ENCODE measurements around the gene DPP7.

DPP7 gene

DNA sequence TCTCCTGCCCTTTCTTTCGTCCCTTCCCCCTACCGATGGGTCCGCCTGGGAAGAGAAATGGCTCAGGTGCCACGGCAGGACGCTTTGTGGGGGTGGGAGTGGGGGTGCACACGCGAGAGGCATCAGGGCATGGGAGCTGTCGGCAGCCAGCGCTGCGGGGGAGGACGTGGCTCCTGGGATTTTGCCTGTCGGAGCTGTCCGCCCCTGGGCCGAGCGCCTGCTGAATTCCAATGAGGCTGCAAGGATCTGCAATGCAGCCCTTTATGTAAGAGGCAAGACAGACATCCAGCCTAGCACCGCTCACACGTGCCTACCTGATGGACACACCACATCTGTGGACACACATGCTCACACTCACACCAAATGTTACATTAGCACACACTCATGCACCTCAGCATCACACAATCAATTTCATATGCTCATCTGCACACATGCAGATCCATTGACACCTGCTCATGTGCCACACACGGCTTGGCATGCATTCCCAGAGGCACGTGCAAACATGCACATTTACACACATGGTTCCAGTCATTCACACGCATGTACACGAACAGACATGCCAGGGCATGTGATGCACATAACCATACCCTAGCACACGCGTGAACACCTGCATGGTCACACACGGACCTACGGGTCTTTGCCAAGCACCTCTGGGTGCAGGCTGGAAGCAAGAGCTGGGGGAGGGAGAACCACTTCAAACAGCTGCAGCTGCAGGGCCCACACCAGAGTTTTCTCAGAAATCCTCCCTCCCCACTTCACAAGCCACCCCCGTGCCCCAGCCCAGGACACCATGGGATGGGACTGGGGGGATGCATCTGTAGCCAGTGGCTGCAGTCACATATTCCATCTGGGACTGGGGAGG, 25.8 kb upstream of the DPP7 start:
- H3K79me2 ChIP-seq (ENCODE audit: insufficient read depth, low read length) = no peaks in the 10 kb centered on the region
- H3K9me2 ChIP-seq (replicated peaks; ENCODE audit: insufficient read depth, low read length) = no peaks in the 10 kb centered on the region
- no peak for TF ChIP-seq EZH2phosphoT487 (conservative IDR thresholded peaks at IDR 0.05; ENCODE audit: low read length)
- TF ChIP-seq, protein P1, sequence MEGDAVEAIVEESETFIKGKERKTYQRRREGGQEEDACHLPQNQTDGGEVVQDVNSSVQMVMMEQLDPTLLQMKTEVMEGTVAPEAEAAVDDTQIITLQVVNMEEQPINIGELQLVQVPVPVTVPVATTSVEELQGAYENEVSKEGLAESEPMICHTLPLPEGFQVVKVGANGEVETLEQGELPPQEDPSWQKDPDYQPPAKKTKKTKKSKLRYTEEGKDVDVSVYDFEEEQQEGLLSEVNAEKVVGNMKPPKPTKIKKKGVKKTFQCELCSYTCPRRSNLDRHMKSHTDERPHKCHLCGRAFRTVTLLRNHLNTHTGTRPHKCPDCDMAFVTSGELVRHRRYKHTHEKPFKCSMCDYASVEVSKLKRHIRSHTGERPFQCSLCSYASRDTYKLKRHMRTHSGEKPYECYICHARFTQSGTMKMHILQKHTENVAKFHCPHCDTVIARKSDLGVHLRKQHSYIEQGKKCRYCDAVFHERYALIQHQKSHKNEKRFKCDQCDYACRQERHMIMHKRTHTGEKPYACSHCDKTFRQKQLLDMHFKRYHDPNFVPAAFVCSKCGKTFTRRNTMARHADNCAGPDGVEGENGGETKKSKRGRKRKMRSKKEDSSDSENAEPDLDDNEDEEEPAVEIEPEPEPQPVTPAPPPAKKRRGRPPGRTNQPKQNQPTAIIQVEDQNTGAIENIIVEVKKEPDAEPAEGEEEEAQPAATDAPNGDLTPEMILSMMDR (IDR thresholded peaks at IDR 0.05; ENCODE audit: insufficient read depth, low read length, poor library complexity, severe bottlenecking) = no peak
- H3K36me3 ChIP-seq (ENCODE audit: low read length) = no peaks in the 10 kb centered on the region
- H3K9ac ChIP-seq (ENCODE audit: low read length) = no peak overlapping the region
- H3K27me3 ChIP-seq (ENCODE audit: low read length) = no peaks in the 10 kb centered on the region
- H3K27ac ChIP-seq (ENCODE audit: low read depth, low read length) = no peak overlapping the region
- H3F3A ChIP-seq (ENCODE audit: insufficient read depth) = no peaks in the 10 kb centered on the region
- no peak overlapping the region for H2AFZ ChIP-seq (ENCODE audit: low read depth, low read length, severe bottlenecking)
- H3K4me2 ChIP-seq (ENCODE audit: low read depth, low read length, poor library complexity, severe bottlenecking) = no peak overlapping the region
- H3K4me3 ChIP-seq (ENCODE audit: insufficient read depth, low read length, poor library complexity, severe bottlenecking) = no peak overlapping the region
- no peaks in the 10 kb centered on the region for H3K9me3 ChIP-seq (ENCODE audit: insufficient read depth, low read length)
- no peaks in the 10 kb centered on the region for H4K20me1 ChIP-seq (ENCODE audit: low read depth, low read length)

DNA sequence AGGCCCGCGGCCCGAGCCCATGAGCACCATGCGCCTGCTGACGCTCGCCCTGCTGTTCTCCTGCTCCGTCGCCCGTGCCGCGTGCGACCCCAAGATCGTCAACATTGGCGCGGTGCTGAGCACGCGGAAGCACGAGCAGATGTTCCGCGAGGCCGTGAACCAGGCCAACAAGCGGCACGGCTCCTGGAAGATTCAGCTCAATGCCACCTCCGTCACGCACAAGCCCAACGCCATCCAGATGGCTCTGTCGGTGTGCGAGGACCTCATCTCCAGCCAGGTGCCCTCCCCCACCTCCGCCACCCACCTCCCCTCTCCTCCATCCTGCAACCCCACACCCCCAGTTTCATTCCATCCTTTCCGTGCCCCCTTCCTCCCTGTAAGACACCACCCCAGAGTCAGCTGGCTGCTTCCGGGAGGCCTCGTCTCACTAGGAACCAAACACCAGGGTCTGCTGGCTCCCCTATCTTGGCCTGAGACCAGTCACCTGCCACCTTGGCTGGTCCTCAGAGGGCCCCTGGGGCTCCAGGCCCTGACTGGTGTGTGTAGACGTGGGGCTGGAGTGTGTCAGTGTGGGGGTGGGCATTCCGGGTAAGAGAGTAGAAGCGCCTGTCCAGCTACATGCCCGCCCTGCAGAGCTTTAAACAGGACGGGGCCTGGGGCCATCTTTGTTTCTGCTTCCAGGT, 25.1 kb upstream of the DPP7 start:
- H3K27me3 ChIP-seq (ENCODE audit: low read length) = no peaks in the 10 kb centered on the region
- H3K9me3 ChIP-seq (ENCODE audit: insufficient read depth, low read length) = no peaks in the 10 kb centered on the region
- no peaks in the 10 kb centered on the region for H3F3A ChIP-seq (ENCODE audit: insufficient read depth)
- H4K20me1 ChIP-seq (ENCODE audit: low read depth, low read length) = no peaks in the 10 kb centered on the region
- no peak overlapping the region for H3K4me2 ChIP-seq (ENCODE audit: low read depth, low read length, poor library complexity, severe bottlenecking)
- H3K79me2 ChIP-seq (ENCODE audit: insufficient read depth, low read length) = no peaks in the 10 kb centered on the region
- no peak overlapping the region for H2AFZ ChIP-seq (ENCODE audit: low read depth, low read length, severe bottlenecking)
- no peaks in the 10 kb centered on the region for H3K9me2 ChIP-seq (replicated peaks; ENCODE audit: insufficient read depth, low read length)
- TF ChIP-seq EZH2phosphoT487 (conservative IDR thresholded peaks at IDR 0.05; ENCODE audit: low read length) = no peak
- TF ChIP-seq, protein P1 (IDR thresholded peaks at IDR 0.05; ENCODE audit: insufficient read depth, low read length, poor library complexity, severe bottlenecking) = no peak
- no peaks in the 10 kb centered on the region for H3K36me3 ChIP-seq (ENCODE audit: low read length)
- H3K4me3 ChIP-seq (ENCODE audit: insufficient read depth, low read length, poor library complexity, severe bottlenecking) = no peak overlapping the region
- no peak overlapping the region for H3K9ac ChIP-seq (ENCODE audit: low read length)
- no peak overlapping the region for H3K27ac ChIP-seq (ENCODE audit: low read depth, low read length)

DNA sequence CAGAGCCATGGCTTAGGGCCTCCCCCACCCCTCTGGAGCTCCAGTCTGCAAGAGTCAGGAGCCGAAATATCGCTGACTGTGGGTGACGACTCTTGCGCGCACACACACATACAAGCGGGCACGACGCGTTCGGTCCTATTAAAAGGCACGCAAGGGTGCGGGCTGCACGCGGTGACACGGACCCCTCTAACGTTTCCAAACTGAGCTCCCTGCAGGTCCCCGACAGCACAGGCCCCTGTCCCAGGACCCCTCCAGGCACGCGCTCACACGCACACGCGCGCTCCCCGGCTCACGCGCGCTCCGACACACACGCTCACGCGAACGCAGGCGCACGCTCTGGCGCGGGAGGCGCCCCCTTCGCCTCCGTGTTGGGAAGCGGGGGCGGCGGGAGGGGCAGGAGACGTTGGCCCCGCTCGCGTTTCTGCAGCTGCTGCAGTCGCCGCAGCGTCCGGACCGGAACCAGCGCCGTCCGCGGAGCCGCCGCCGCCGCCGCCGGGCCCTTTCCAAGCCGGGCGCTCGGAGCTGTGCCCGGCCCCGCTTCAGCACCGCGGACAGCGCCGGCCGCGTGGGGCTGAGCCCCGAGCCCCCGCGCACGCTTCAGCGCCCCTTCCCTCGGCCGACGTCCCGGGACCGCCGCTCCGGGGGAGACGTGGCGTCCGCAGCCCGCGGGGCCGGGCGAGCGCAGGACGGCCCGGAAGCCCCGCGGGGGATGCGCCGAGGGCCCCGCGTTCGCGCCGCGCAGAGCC, 24.4 kb upstream of the DPP7 start, which contains the start of gene GRIN1:
TSS of gene GRIN1 (plus strand) at position 433 of the 746 bp plus-strand sequence. CDS start 333 bp downstream, outside the sequence.
- Histone ChIP-seq H3K36me3 (ENCODE audit: low read length) (no peaks in the 10 kb centered on the region), H3K79me2 (ENCODE audit: insufficient read depth, low read length) (no peaks in the 10 kb centered on the region), H3F3A (ENCODE audit: insufficient read depth) (no peaks in the 10 kb centered on the region), H3K9ac (ENCODE audit: low read length) (no peak within 1 kb of the TSS), H2AFZ (ENCODE audit: low read depth, low read length, severe bottlenecking) (no peak within 1 kb of the TSS), H3K27me3 (ENCODE audit: low read length) (no peaks in the 10 kb centered on the region), H3K4me3 (ENCODE audit: insufficient read depth, low read length, poor library complexity, severe bottlenecking) (no peak within 1 kb of the TSS), H3K9me2 (replicated peaks; ENCODE audit: insufficient read depth, low read length) (no peaks in the 10 kb centered on the region), H3K4me2 (ENCODE audit: low read depth, low read length, poor library complexity, severe bottlenecking) (no peak within 1 kb of the TSS), H3K9me3 (ENCODE audit: insufficient read depth, low read length) (no peaks in the 10 kb centered on the region), H3K27ac (ENCODE audit: low read depth, low read length) (no peak within 1 kb of the TSS), H4K20me1 (ENCODE audit: low read depth, low read length) (no peaks in the 10 kb centered on the region)
- no peak for TF ChIP-seq EZH2phosphoT487 (conservative IDR thresholded peaks at IDR 0.05; ENCODE audit: low read length)
- TF ChIP-seq, protein P1 (IDR thresholded peaks at IDR 0.05; ENCODE audit: insufficient read depth, low read length, poor library complexity, severe bottlenecking) = no peak

All from SU-DHL-6 (cell line).